IMR-90 (cell line): ENCODE results near the gene CFP. TPM values are rescaled to one million over a fixed set of nuclear protein-coding genes. Genes with fewer than 3 reads are reported as not detected.

ENCODE experiments used
- ATAC-seq: fragments of 200-7000 bp; cut with Tn5 transposase; 2 replicates; pipeline ENCODE4 v1.9.1; 2020; ENCODE audit warnings: low read depth, mild to moderate bottlenecking, moderate library complexity
- BruUV-seq: library from RNA; stranded (reverse); fragments of 400-500 nt; replicated peaks from 2 replicates; lab custom pipeline; 2021; lab: Mats Ljungman, UMichigan
- CTCF ChIA-PET: fragments of 300-600 bp; formaldehyde crosslinking; extraction: SDS; loops from one replicate; lab custom pipeline; 2021; ENCODE audit warnings: antibody characterized with exemption; lab: Yijun Ruan, JAX
- POLR2A ChIA-PET: fragments of 300-600 bp; sonication (Branson Sonifier 250); formaldehyde crosslinking; loops from one replicate; lab custom pipeline; 2022; ENCODE audit warnings: antibody characterized with exemption; ENCODE audit not compliant: unreplicated experiment; lab: Charles Lee
- DNase-seq: peaks from one replicate; pipeline ENCODE4 v3.0.0; 2013
- H2AFZ ChIP-seq: replicated peaks from 2 replicates; pipeline ENCODE3; 2013; ENCODE audit warnings: low read length, mild to moderate bottlenecking; ENCODE audit not compliant: poor library complexity
- H2AK5ac ChIP-seq: 2 replicates; pipeline ENCODE4 v1.6.1; 2013; ENCODE audit warnings: low read depth, low read length, inconsistent platforms
- H2AK9ac ChIP-seq: replicated peaks from 2 replicates; pipeline ENCODE3; 2013; ENCODE audit warnings: mild to moderate bottlenecking, low read depth, low read length, moderate library complexity; ENCODE audit not compliant: poor library complexity
- H2BK120ac ChIP-seq: 2 replicates; pipeline ENCODE4 v1.6.1; 2013; ENCODE audit warnings: low read depth, low read length, inconsistent platforms
- H2BK15ac ChIP-seq: 3 replicates; pipeline ENCODE4 v1.6.1; 2013; ENCODE audit warnings: low read depth, low read length, inconsistent platforms
- H2BK20ac ChIP-seq: 2 replicates; pipeline ENCODE4 v1.6.1; 2013; ENCODE audit warnings: low read depth, mild to moderate bottlenecking, inconsistent platforms, low read length, moderate library complexity
- H2BK5ac ChIP-seq: 2 replicates; pipeline ENCODE4 v1.6.1; 2013; ENCODE audit warnings: mild to moderate bottlenecking, low read depth, low read length, inconsistent platforms; ENCODE audit not compliant: poor library complexity, severe bottlenecking
- H3K14ac ChIP-seq: replicated peaks from 2 replicates; pipeline ENCODE4 v1.6.1; 2013; ENCODE audit warnings: low read depth, low read length, inconsistent platforms
- H3K18ac ChIP-seq: 2 replicates; pipeline ENCODE4 v1.6.1; 2013; ENCODE audit warnings: low read depth, low read length, control low read depth
- H3K23ac ChIP-seq: 2 replicates; pipeline ENCODE4 v1.6.1; 2013; ENCODE audit warnings: low read depth, low read length, inconsistent platforms
- H3K27ac ChIP-seq: 2 replicates; pipeline ENCODE4 v1.5.1; 2013; ENCODE audit warnings: mild to moderate bottlenecking, control low read depth, low read length; ENCODE audit not compliant: insufficient read depth
- H3K27me3 ChIP-seq: 2 replicates; pipeline ENCODE4 v1.6.1; 2013; ENCODE audit warnings: low read length; ENCODE audit not compliant: control insufficient read depth, insufficient read depth
- H3K36me3 ChIP-seq: 2 replicates; pipeline ENCODE4 v1.6.1; 2013; ENCODE audit warnings: low read length, mixed read lengths; ENCODE audit not compliant: control insufficient read depth, insufficient read depth
- H3K4ac ChIP-seq: 2 replicates; pipeline ENCODE4 v1.6.1; 2013; ENCODE audit warnings: low read depth, low read length, inconsistent platforms
- H3K4me1 ChIP-seq: 2 replicates; pipeline ENCODE4 v1.6.1; 2013; ENCODE audit warnings: low read length, mixed read lengths; ENCODE audit not compliant: control insufficient read depth, insufficient read depth
- H3K4me2 ChIP-seq: 2 replicates; pipeline ENCODE4 v1.6.1; 2013; ENCODE audit warnings: low read depth, mild to moderate bottlenecking, control low read depth, low read length, moderate library complexity
- H3K4me3 ChIP-seq: 2 replicates; pipeline ENCODE4 v1.5.1; 2013; ENCODE audit warnings: low read depth, mild to moderate bottlenecking, control low read depth, low read length, moderate library complexity; ENCODE audit not compliant: insufficient read depth
- H3K56ac ChIP-seq: 2 replicates; pipeline ENCODE4 v1.6.1; 2013; ENCODE audit warnings: low read length, inconsistent platforms; ENCODE audit not compliant: insufficient read depth; ENCODE audit errors: extremely low read depth
- H3K79me1 ChIP-seq, 2 experiments: 2 replicates each; pipeline ENCODE4 v1.6.1; 2013; ENCODE audit warnings: low read length in 2 of 2, inconsistent platforms in 1 of 2, low read depth in 1 of 2
- H3K9ac ChIP-seq: 2 replicates; pipeline ENCODE4 v1.6.1; 2013; ENCODE audit warnings: low read depth, low read length, control low read depth
- H3K9me1 ChIP-seq: 2 replicates; pipeline ENCODE4 v1.6.1; 2013; ENCODE audit warnings: low read length, inconsistent platforms; ENCODE audit not compliant: insufficient read depth
- H3K9me3 ChIP-seq: 2 replicates; pipeline ENCODE4 v1.6.1; 2013; ENCODE audit warnings: low read length; ENCODE audit not compliant: control insufficient read depth, insufficient read depth
- H4K20me1 ChIP-seq: 2 replicates; pipeline ENCODE4 v1.6.1; 2013; ENCODE audit warnings: low read length, inconsistent platforms; ENCODE audit not compliant: insufficient read depth
- H4K5ac ChIP-seq: 2 replicates; pipeline ENCODE4 v1.6.1; 2013; ENCODE audit warnings: mild to moderate bottlenecking, low read depth, low read length, control low read depth
- H4K8ac ChIP-seq, 2 experiments: 2 replicates each; pipeline ENCODE4 v1.6.1; 2013; ENCODE audit warnings: low read depth in 2 of 2, low read length in 2 of 2, control low read depth in 1 of 2, inconsistent platforms in 1 of 2
- H4K91ac ChIP-seq: 2 replicates; pipeline ENCODE4 v1.6.1; 2013; ENCODE audit warnings: low read depth, low read length, inconsistent platforms; ENCODE audit not compliant: insufficient read depth
- BHLHE40 ChIP-seq: fragments of 150-350 bp; IDR thresholded peaks from 2 replicates; pipeline ENCODE4 v1.6.1; 2016; ENCODE audit warnings: mild to moderate bottlenecking, low read depth, low read length
- CEBPB ChIP-seq: IDR thresholded peaks from 2 replicates; pipeline ENCODE4 v1.6.1; 2012; ENCODE audit warnings: low read depth, low read length, improper control_type of control experiment
- CHD1 ChIP-seq: IDR thresholded peaks from 2 replicates; pipeline ENCODE4 v1.6.1; 2012; ENCODE audit warnings: low read depth, low read length, improper control_type of control experiment
- CTCF ChIP-seq: conservative IDR thresholded peaks from 2 replicates; pipeline ENCODE4 v1.5.1; 2012; ENCODE audit warnings: mild to moderate bottlenecking, low read depth, low read length, improper control_type of control experiment
- ELK1 ChIP-seq: fragments of 150-350 bp; IDR thresholded peaks from 2 replicates; pipeline ENCODE4 v1.6.1; 2016; ENCODE audit warnings: low read depth, mild to moderate bottlenecking, low read length, moderate library complexity, borderline replicate concordance
- FOS ChIP-seq: fragments of 150-350 bp; IDR thresholded peaks from 2 replicates; pipeline ENCODE4 v1.6.1; 2016; ENCODE audit warnings: low read depth, low read length
- MAFK ChIP-seq: IDR thresholded peaks from 2 replicates; pipeline ENCODE4 v1.6.1; 2012; ENCODE audit warnings: low read depth, low read length, improper control_type of control experiment
- MAZ ChIP-seq: IDR thresholded peaks from 2 replicates; pipeline ENCODE4 v1.6.1; 2012; ENCODE audit warnings: low read depth, mild to moderate bottlenecking, low read length, improper control_type of control experiment, moderate library complexity, borderline replicate concordance
- MXI1 ChIP-seq: IDR thresholded peaks from 2 replicates; pipeline ENCODE4 v1.6.1; 2012; ENCODE audit warnings: low read depth, mild to moderate bottlenecking, low read length, moderate library complexity, borderline replicate concordance
- NFE2L2 ChIP-seq: fragments of 150-350 bp; IDR thresholded peaks from 2 replicates; pipeline ENCODE4 v1.6.1; 2016; ENCODE audit warnings: low read depth, mild to moderate bottlenecking, low read length
- POLR2A ChIP-seq: IDR thresholded peaks from 2 replicates; pipeline ENCODE4 v1.6.1; 2012; ENCODE audit warnings: mild to moderate bottlenecking, low read depth, low read length
- RAD21 ChIP-seq: IDR thresholded peaks from 2 replicates; pipeline ENCODE4 v1.6.1; 2012; ENCODE audit warnings: low read length, improper control_type of control experiment
- RCOR1 ChIP-seq: IDR thresholded peaks from 2 replicates; pipeline ENCODE4 v1.6.1; 2012; ENCODE audit warnings: mild to moderate bottlenecking, low read length, improper control_type of control experiment; ENCODE audit not compliant: insufficient replicate concordance
- SMC3 ChIP-seq: fragments of 150-350 bp; IDR thresholded peaks from 2 replicates; pipeline ENCODE4 v1.6.1; 2016; ENCODE audit warnings: low read depth, mild to moderate bottlenecking, antibody characterized with exemption, low read length, moderate library complexity
- WGBS, 2 experiments: methylation state at CpG; one replicate each; pipeline versions ENCODE4 v1.1.5 to v1.1.7; 2013; ENCODE audit warnings: missing lambda C conversion rate in 2 of 2; ENCODE audit not compliant: insufficient read length in 1 of 2; ENCODE audit errors: extremely low coverage in 2 of 2; 5-methylcytosine and 5-hydroxymethylcytosine counted together
- dilution Hi-C: fragments of 300-500 bp; cut with HindIII; formaldehyde crosslinking; loops from one replicate; pipeline ENCODE4 v1.14.3; 2018; ENCODE audit warnings: low sequenced_read_pairs; ENCODE audit not compliant: unreplicated experiment
- in situ Hi-C: fragments of 300-500 bp; cut with MboI; formaldehyde crosslinking; loops from 3 replicates; pipeline ENCODE4 v1.14.3; 2019; ENCODE audit warnings: low sequenced_read_pairs, inconsistent platforms, mixed read lengths
- intact Hi-C: fragments of 100-400 bp; cut with micrococcal nuclease; formaldehyde crosslinking; loops from 2 replicates; pipeline ENCODE4 v1.10.0; 2022
- polyA plus RNA-seq, 3 experiments: library from polyadenylated mRNA; depleted of rRNA; stranded (reverse); fragments of >200 nt; gene quantifications; 2 replicates each; pipeline ENCODE4 v1.2.3, GENCODE V29; 2012; ENCODE audit warnings: low replicate concordance in 1 of 3
- total RNA-seq: library from RNA; depleted of rRNA; stranded (reverse); fragments of >200 nt; gene quantifications from 2 replicates; pipeline ENCODE4 v1.2.3, GENCODE V29; 2012
- TF ChIP-seq, protein P1 (sequence below): fragments of 150-350 bp; IDR thresholded peaks from 2 replicates; pipeline ENCODE4 v1.6.1; 2017; ENCODE audit warnings: mild to moderate bottlenecking, antibody characterized with exemption, low read length, low read depth

Gene CFP
- total and polyA plus RNA-seq, 2 of the 4 experiments (the other 2 are of a cell fraction) = under 0.01 to 0.14 TPM

DNA sequence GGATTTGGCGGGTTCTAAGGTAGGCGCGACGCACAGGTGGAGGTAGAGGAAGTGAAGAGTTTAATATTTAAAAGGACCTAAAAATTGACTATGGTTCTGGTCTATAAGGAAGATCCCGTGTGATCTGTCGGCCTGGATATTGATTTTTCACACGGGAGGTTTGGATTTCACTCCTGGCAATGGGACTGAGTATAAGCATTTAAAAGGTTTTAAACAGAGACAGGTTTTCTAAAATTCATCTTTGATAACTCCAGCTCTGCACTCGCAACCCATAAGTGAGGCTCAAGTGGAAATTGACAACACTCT is 29.6 kb upstream of the CFP start:
- Histone ChIP-seq H3K4ac (peak overlapping the region; percentile 45; the same call in 1 of the 2 replicates), H3K4me2 (peak overlapping the region; percentile 69), H3K9me1 (0 out of 2 replicates have a peak, but pooled peaks cover 4% of the 10 kb centered on the region), H2AFZ (peak overlapping the region; percentile 83), H3K9ac (0 out of 2 replicates have a peak overlapping the region, but pooled peaks have one; percentile 22), H2AK5ac (peak overlapping the region; percentile 57; the same call in 1 of the 2 replicates), H3K4me3 (peak overlapping the region; percentile 87), H2AK9ac (peak overlapping the region; percentile 97), H4K91ac (peak overlapping the region; percentile 47; the same call in 1 of the 2 replicates), H2BK15ac (no peak overlapping the region; the same call in 2 of the 3 replicates), H4K8ac (peak overlapping the region; percentile 70 to 89; a peak in 3 of 4 replicates), H4K20me1 (no peaks in the 10 kb centered on the region), H2BK20ac (no peak overlapping the region), H2BK5ac (peak overlapping the region; percentile 49), H2BK120ac (peak overlapping the region; percentile 52; the same call in 1 of the 2 replicates), H3K79me1 (peaks cover 11 to 18% of the 10 kb centered on the region in 2 experiments), H3K27ac (peak overlapping the region; percentile 42; the same call in 1 of the 2 replicates), H3K36me3 (peaks cover 13% of the 10 kb centered on the region), H4K5ac (peak overlapping the region; percentile 73), H3K18ac (no peak overlapping the region), H3K23ac (no peak overlapping the region), H3K9me3 (no peaks in the 10 kb centered on the region), H3K27me3 (no peaks in the 10 kb centered on the region), H3K4me1 (peaks cover 4% of the 10 kb centered on the region; the same call in 1 of the 2 replicates), H3K56ac (no peak overlapping the region), H3K14ac (no peak overlapping the region; the same call in 1 of the 2 replicates)
- ChIA-PET POLR2A (no interaction called here), CTCF (no interaction called here)
- dilution Hi-C loops = no loop called here
- intact Hi-C loops = no loop called here
- no peak for DNase-seq
- 43% methylated on average over 5 of the region's 8 CpGs; no CpG with 5 or more reads in 1 of the 2 experiments for WGBS, 2 experiments
- BruUV-seq = TSS peak; percentile 57
- in situ Hi-C loops = no loop called here
- no peak for ATAC-seq
- TF ChIP-seq, protein P1, sequence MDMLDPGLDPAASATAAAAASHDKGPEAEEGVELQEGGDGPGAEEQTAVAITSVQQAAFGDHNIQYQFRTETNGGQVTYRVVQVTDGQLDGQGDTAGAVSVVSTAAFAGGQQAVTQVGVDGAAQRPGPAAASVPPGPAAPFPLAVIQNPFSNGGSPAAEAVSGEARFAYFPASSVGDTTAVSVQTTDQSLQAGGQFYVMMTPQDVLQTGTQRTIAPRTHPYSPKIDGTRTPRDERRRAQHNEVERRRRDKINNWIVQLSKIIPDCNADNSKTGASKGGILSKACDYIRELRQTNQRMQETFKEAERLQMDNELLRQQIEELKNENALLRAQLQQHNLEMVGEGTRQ = no peak
- TF ChIP-seq RCOR1 = no peak
- TF ChIP-seq CHD1 = no peak
- no peak for TF ChIP-seq MAFK
- no peak for TF ChIP-seq CTCF
- no peak for TF ChIP-seq RAD21
- TF ChIP-seq MAZ = no peak
- TF ChIP-seq SMC3 = no peak
- TF ChIP-seq CEBPB = no peak
- no peak for TF ChIP-seq POLR2A
- no peak for TF ChIP-seq ELK1
- no peak for TF ChIP-seq BHLHE40
- no peak for TF ChIP-seq NFE2L2
- TF ChIP-seq FOS = no peak
- no peak for TF ChIP-seq MXI1
